Kidney glomerular epithelial cell (primary cell): ENCODE measurements around the gene IPP.
"Not testable (repeated sequence)": the region's sequence is repeated elsewhere in the genome, so short reads cannot be mapped to it uniquely, and the experiment has no call there.

Experiments used
- DNase-seq: peaks from one replicate; lab custom pipeline; 2025; lab: John Stamatoyannopoulos, UW

Gene IPP

GRCh38 chr1:45750298-45751038 is at the start of gene IPP:
IPP (minus strand) TSS chr1:45750653; CDS start chr1:45746411, 4,242 bp downstream.
- DNase-seq = peak; percentile 93

- no peak for DNase-seq
Measured at GRCh38 chr1:45796946-45797345, 46.5 kb upstream of the IPP start.

GRCh38 chr1:45796381-45796780 is 45.9 kb upstream of the IPP start:
- DNase-seq = no peak

- no peak for DNase-seq
Measured at GRCh38 chr1:45793942-45794604, 43.6 kb upstream of the IPP start.

GRCh38 chr1:45792744-45793143 is 42.3 kb upstream of the IPP start:
- DNase-seq = no peak

GRCh38 chr1:45789601-45790000 is 39.1 kb upstream of the IPP start:
- DNase-seq = no peak

- DNase-seq = no peak
Measured at GRCh38 chr1:45787905-45788304, 37.5 kb upstream of the IPP start.

GRCh38 chr1:45785583-45785982 is 35.1 kb upstream of the IPP start:
- DNase-seq = no peak

GRCh38 chr1:45775794-45776193 is 25.3 kb upstream of the IPP start:
- no peak for DNase-seq

GRCh38 chr1:45772971-45773370 is 22.5 kb upstream of the IPP start:
- no peak for DNase-seq

GRCh38 chr1:45769261-45769932 is 18.9 kb upstream of the IPP start:
- DNase-seq = no peak

- no peak for DNase-seq
Measured at GRCh38 chr1:45767035-45767434, 16.6 kb upstream of the IPP start.

GRCh38 chr1:45765999-45766792 is 15.7 kb upstream of the IPP start:
- DNase-seq = no peak

- DNase-seq = no peak
Measured at GRCh38 chr1:45762291-45762690, 11.8 kb upstream of the IPP start.

- DNase-seq = no peak
Measured at GRCh38 chr1:45755697-45756096, 5.2 kb upstream of the IPP start.

- DNase-seq = no peak
Measured at GRCh38 chr1:45753248-45754037, 3.0 kb upstream of the IPP start.

GRCh38 chr1:45752441-45753052 is 2.1 kb upstream of the IPP start:
- DNase-seq = no peak

- no peak for DNase-seq
Measured at GRCh38 chr1:45752014-45752413, 1.6 kb upstream of the IPP start.

GRCh38 chr1:45751039-45751838 is 786 bp upstream of the IPP start:
- not testable (repeated sequence) for DNase-seq

- DNase-seq = no peak
Measured at GRCh38 chr1:45746922-45747321, 3.5 kb downstream of the IPP start.
